DND-41 (cell line): ENCODE data around the gene C3orf85.

Source experiments
- ATAC-seq: fragments of 200-7000 bp; cut with Tn5 transposase; 3 replicates; pipeline ENCODE4 v1.9.1; 2021; ENCODE audit warnings: low read depth; ENCODE audit not compliant: insufficient read depth
- DNase-seq: peaks from one replicate; pipeline ENCODE4 v3.0.0-alpha.2; 2020
- H2AFZ ChIP-seq: 2 replicates; pipeline ENCODE4 v1.6.0; 2012; ENCODE audit warnings: low read depth, low read length
- H3K27ac ChIP-seq: 2 replicates; pipeline ENCODE4 v1.5.1; 2012; ENCODE audit warnings: low read length, inconsistent platforms
- H3K27me3 ChIP-seq: fragments of 200-600 bp; sonication (generic); 2 replicates; pipeline ENCODE4 v1.6.0; 2012; ENCODE audit warnings: low read length, mild to moderate bottlenecking, inconsistent platforms; ENCODE audit not compliant: insufficient read depth, poor library complexity
- H3K36me3 ChIP-seq: 2 replicates; pipeline ENCODE4 v1.5.1; 2012; ENCODE audit warnings: low read length, inconsistent platforms; ENCODE audit not compliant: insufficient read depth
- H3K4me1 ChIP-seq: 2 replicates; pipeline ENCODE4 v1.5.1; 2012; ENCODE audit warnings: mild to moderate bottlenecking, low read length; ENCODE audit not compliant: insufficient read depth
- H3K4me2 ChIP-seq: 2 replicates; pipeline ENCODE4 v1.6.0; 2012; ENCODE audit warnings: mild to moderate bottlenecking, moderate library complexity, low read length, inconsistent platforms; ENCODE audit not compliant: insufficient read depth
- H3K4me3 ChIP-seq, 2 experiments: fragments of 200-600 bp in 1 of 2; shearing (Covaris generic) in 1 of 2; 2 replicates each; pipeline ENCODE4 v1.5.1; 2012 to 2016; ENCODE audit warnings: inconsistent platforms in 2 of 2, low read length in 2 of 2, mild to moderate bottlenecking in 2 of 2, low read depth in 1 of 2, moderate library complexity in 1 of 2
- H3K79me2 ChIP-seq: 2 replicates; pipeline ENCODE4 v1.6.0; 2012; ENCODE audit warnings: low read length, inconsistent platforms; ENCODE audit not compliant: insufficient read depth
- H3K9ac ChIP-seq: 2 replicates; pipeline ENCODE4 v1.6.0; 2012; ENCODE audit warnings: low read depth, mild to moderate bottlenecking, inconsistent platforms, low read length, moderate library complexity
- H3K9me3 ChIP-seq: 2 replicates; pipeline ENCODE4 v1.5.1; 2012; ENCODE audit warnings: low read length, moderate library complexity, mild to moderate bottlenecking, inconsistent platforms; ENCODE audit not compliant: insufficient read depth, severe bottlenecking
- H4K20me1 ChIP-seq: 2 replicates; pipeline ENCODE4 v1.6.0; 2012; ENCODE audit warnings: low read length; ENCODE audit not compliant: insufficient read depth
- CTCF ChIP-seq: IDR thresholded peaks from 2 replicates; pipeline ENCODE4 v1.5.1; 2012; ENCODE audit warnings: borderline replicate concordance, low read length, moderate library complexity, mild to moderate bottlenecking; ENCODE audit not compliant: poor library complexity, severe bottlenecking; ENCODE audit errors: extremely low read depth
- EZH2 ChIP-seq: IDR thresholded peaks from 3 replicates; pipeline ENCODE4 v1.6.1; 2012; ENCODE audit warnings: borderline replicate concordance, low read depth, mild to moderate bottlenecking, moderate library complexity, low read length, inconsistent platforms; ENCODE audit not compliant: severe bottlenecking

The C3orf85 gene

DNA sequence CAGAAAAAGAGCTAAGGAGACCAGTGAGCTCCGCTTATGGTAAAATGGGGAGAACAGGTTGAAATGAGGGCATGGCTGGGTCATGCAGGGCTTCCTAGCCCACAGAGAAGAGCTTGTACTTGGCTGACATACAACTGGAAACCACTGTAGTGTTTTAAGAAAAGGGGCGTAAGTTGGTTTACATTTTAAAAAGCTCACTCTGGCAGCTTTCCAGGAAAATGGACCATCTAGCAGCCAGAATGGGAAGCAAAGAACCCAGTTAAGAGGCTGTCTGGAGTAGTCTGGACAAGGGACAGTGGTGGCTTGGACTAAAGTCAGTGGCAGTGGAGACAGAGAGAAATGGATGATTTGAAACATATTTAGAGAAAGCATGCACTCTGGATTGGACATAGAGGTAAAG lies 20.5 kb upstream of the C3orf85 start:
- H2AFZ ChIP-seq: no peak overlapping the region
- ATAC-seq (no peak), DNase-seq (no peak)
- no peaks in the 10 kb centered on the region for H3K27me3 ChIP-seq
- H3K27ac ChIP-seq: no peak overlapping the region
- no peaks in the 10 kb centered on the region for H4K20me1 ChIP-seq
- no peak overlapping the region for H3K4me3 ChIP-seq
- no peaks in the 10 kb centered on the region for H3K4me1 ChIP-seq
- H3K4me2 ChIP-seq: no peak overlapping the region
- no peaks in the 10 kb centered on the region for H3K79me2 ChIP-seq
- TF ChIP-seq CTCF (no peak), EZH2 (no peak)
- no peak overlapping the region for H3K9ac ChIP-seq
- no peaks in the 10 kb centered on the region for H3K9me3 ChIP-seq
- H3K36me3 ChIP-seq: no peaks in the 10 kb centered on the region

- no peaks in the 10 kb centered on the region for H3K79me2 ChIP-seq
- ATAC-seq: no peak
- no peaks in the 10 kb centered on the region for H3K27me3 ChIP-seq
- H4K20me1 ChIP-seq: no peaks in the 10 kb centered on the region
- no peak within 1 kb of the TSS for H3K9ac ChIP-seq
- no peaks in the 10 kb centered on the region for H3K36me3 ChIP-seq
- no peak within 1 kb of the TSS for H3K4me2 ChIP-seq
- TF ChIP-seq EZH2 (no peak), CTCF (no peak)
- H3K4me3 ChIP-seq: no peak within 1 kb of the TSS
- H2AFZ ChIP-seq: no peak within 1 kb of the TSS
- no peak within 1 kb of the TSS for H3K27ac ChIP-seq
- no peak for DNase-seq
- H3K4me1 ChIP-seq: no peaks in the 10 kb centered on the region
- no peaks in the 10 kb centered on the region for H3K9me3 ChIP-seq
Measured at GRCh38 chr3:109117939-109118338, 18.6 kb upstream of the C3orf85 start, which contains the start of gene MORC1. MORC1 (minus strand) TSS chr3:109118134; CDS start chr3:109118059, 75 bp downstream.

DNA sequence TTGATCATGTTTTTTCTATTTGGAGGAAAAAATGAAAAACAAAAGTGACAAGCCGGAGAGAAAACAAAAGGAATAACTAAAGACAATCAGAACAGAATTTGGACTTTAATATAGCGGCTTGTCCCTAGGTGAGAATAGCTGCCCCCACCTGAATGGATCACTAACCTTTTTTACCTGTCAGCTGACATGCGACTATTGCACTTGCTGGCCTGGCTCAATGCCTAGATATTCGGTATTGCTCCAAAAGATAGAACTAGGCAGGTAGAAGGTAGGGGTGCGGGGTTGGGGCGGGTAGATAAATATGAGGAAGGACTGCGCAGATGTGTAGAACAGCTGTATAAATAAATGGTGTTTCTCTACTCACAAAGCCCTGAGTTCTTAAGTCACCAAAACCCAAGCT lies 17.9 kb upstream of the C3orf85 start:
- no peak overlapping the region for H3K27ac ChIP-seq
- DNase-seq (no peak), ATAC-seq (no peak)
- H3K9ac ChIP-seq: no peak overlapping the region
- H3K4me3 ChIP-seq: no peak overlapping the region
- H3K27me3 ChIP-seq: no peaks in the 10 kb centered on the region
- H4K20me1 ChIP-seq: no peaks in the 10 kb centered on the region
- no peak for TF ChIP-seq EZH2
- no peak for TF ChIP-seq CTCF
- no peaks in the 10 kb centered on the region for H3K9me3 ChIP-seq
- no peaks in the 10 kb centered on the region for H3K79me2 ChIP-seq
- no peaks in the 10 kb centered on the region for H3K4me1 ChIP-seq
- H2AFZ ChIP-seq: no peak overlapping the region
- H3K4me2 ChIP-seq: no peak overlapping the region
- H3K36me3 ChIP-seq: no peaks in the 10 kb centered on the region

DNA sequence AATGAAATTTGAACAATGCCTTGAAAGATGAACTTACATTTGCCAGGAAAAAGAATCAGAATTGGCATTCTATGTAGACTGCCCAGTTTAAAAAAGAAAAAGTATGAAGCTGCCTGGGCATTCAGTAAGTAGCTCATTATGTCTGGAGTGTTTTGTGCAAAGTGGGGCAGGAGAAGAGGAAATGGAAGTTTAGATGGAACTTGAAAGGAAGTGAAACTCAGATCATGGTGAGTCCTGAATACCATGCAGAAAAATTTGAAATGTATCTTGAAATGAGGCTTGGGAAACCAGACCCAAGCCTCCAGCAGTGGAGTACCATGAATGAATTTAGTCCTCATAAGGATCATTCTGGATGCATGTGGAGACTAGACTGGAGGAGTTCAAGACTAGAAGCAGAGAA lies 13.8 kb upstream of the C3orf85 start:
- H3K79me2 ChIP-seq: no peaks in the 10 kb centered on the region
- no peaks in the 10 kb centered on the region for H3K36me3 ChIP-seq
- H4K20me1 ChIP-seq: no peaks in the 10 kb centered on the region
- no peak overlapping the region for H3K9ac ChIP-seq
- DNase-seq (no peak), ATAC-seq (no peak)
- no peaks in the 10 kb centered on the region for H3K9me3 ChIP-seq
- TF ChIP-seq CTCF (no peak), EZH2 (no peak)
- no peak overlapping the region; the same call in 1 of the 2 replicates for H2AFZ ChIP-seq
- H3K4me2 ChIP-seq: no peak overlapping the region
- no peak overlapping the region for H3K27ac ChIP-seq
- H3K4me1 ChIP-seq: no peaks in the 10 kb centered on the region
- no peaks in the 10 kb centered on the region for H3K27me3 ChIP-seq
- no peak overlapping the region for H3K4me3 ChIP-seq
